ENCODE measurements around the gene S1PR5.
A peak's percentile ranks its signal among the peaks of the same experiment; 100 is the strongest.
"Not testable (repeated sequence)": the region's sequence is repeated elsewhere in the genome, so short reads cannot be mapped to it uniquely, and the experiment has no call there.

S1PR5 gene

DNA sequence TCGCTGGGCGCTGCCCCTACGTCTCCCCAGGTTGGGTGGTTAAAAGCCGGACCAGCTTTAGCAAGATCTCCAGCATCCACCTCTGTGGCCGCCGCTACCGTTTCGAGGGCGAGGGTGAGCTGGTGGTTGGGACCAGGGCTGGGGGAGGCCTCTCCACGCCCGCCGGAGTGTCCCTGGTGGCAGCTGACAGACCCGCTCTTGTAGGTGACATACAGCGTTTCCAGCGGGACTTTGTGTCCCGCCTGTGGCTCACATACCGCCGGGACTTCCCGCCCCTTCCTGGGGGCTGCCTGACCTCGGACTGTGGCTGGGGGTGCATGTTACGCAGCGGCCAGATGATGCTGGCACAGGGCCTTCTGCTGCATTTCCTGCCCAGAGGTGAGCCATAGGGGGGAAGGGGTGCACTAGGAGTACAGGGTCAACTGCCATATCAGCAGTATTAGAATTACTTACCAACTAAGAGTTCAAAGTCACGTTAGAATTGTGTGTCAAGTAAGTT is 27.6 kb upstream of the S1PR5 start:
- DNase-seq = peak in 1 of 56 donors; percentile 29

- peak in 3 of 56 donors; percentile 5 to 39 (median 19) for DNase-seq
These were observed 27.1 kb upstream of the S1PR5 start for GRCh38 chr19:10544242-10544752.

DNA sequence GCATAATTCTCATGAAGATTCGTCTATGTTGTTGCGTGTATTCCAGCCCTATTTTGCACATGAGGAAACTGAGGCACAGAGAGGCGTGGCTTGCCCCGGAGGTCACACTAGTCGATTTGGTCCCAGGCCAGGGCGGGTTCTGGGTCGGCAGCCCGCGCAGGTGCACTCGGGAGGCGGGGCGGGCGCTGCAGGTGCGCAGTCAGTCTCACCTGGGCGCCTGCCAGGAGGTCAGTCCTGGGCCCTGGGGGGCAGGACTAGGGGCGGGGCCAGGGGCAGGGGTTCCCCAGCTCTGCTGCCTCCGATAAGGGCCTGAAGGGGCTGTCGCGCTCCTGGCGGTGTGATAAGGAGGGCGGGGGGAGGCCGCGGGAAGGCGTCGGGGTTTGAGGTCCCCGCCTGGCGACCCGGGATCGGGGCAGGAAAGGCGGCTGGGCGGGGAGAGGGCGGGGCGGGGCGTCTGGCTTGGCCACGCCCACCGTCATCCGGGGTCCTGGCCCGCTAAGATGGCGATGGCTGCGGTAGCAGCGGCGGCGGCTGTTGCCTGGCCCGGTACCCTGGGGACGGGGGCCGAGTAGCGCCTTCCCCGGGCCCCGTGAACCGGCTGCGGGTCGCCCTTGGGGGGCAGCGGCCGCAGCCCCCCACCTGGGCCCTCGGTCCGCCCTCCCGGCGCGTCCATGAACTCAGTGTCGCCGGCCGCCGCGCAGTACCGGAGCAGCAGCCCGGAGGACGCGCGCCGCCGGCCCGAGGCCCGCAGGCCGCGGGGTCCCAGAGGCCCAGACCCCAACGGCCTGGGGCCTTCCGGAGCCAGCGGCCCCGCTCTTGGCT is 26.4 kb upstream of the S1PR5 start, which contains the start of gene ATG4D:
Gene ATG4D (plus strand): TSS at position 485 of the 822 bp plus-strand sequence. CDS start 187 bp downstream, at position 672.
- DNase-seq = peak in 51 of 56 donors; percentile 15 to 85 (median 62)

GRCh38 chr19:10543059-10543419 is 25.8 kb upstream of the S1PR5 start:
- DNase-seq = no peak

DNA sequence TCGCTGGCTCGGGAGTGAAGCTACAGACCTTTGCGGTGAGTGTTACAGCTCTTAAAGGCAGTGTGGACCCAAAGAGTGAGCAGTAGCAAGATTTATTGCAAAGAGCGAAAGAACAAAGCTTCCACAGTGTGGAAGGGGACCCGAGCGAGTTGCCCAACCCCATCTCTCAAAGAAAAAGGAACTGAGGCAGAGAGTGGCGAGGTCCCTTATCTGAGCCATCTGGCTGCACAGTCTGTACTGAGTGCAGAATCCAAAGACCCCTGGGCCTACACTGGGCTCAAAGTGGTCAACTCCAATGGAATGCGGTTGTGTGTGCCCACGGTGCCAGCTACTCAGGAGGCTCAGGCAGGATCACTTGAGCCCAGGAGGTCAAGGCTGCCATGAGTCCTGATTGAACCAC is 21.8 kb upstream of the S1PR5 start:
- DNase-seq = not testable (repeated sequence)

GRCh38 chr19:10538204-10538983 is 21.1 kb upstream of the S1PR5 start:
- DNase-seq = no peak

GRCh38 chr19:10537668-10538067 is 20.4 kb upstream of the S1PR5 start:
- no peak for DNase-seq

- no peak for DNase-seq
These were observed 18.4 kb upstream of the S1PR5 start for GRCh38 chr19:10535613-10536012.

GRCh38 chr19:10533646-10534386 is 16.6 kb upstream of the S1PR5 start:
- DNase-seq = no peak

DNA sequence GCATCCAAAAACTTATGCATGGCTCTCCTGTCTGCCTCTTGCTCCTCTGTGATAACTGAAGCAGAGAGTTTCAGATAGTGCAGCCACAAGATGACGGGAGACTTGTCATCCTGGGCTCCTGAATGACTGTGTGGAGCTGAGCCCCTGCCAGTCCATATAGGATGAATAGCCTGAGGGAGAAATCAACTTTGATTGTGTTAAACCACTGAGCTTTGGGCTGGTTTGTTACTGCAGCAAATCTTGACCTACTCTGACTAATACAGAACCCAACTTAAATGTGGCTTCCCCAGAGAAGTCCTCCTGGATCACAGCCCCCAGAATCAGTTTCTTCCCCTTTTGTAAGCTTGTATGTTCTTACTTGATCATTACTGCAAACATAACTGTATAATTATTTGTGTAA is 15.2 kb upstream of the S1PR5 start:
- DNase-seq = no peak

DNA sequence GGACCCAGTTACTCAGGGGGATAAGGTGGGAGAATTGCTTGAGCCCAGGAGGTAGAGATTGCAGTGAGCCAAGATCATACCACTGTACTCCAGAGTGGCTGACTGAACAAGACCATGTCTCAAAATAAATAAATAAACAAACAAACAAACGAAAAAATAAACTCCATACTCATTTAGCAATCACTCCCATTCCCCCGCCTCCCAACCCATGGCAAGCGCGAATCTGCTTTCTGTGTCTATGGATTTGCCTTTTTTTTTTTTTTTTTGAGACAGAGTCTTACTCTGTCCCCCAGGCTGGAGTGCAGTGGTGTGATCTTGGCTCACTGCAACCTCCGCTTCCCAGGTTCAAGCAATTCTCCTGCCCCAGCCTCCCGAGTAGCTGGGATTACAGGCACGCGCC is 9.6 kb upstream of the S1PR5 start:
- not testable (repeated sequence) for DNase-seq

DNA sequence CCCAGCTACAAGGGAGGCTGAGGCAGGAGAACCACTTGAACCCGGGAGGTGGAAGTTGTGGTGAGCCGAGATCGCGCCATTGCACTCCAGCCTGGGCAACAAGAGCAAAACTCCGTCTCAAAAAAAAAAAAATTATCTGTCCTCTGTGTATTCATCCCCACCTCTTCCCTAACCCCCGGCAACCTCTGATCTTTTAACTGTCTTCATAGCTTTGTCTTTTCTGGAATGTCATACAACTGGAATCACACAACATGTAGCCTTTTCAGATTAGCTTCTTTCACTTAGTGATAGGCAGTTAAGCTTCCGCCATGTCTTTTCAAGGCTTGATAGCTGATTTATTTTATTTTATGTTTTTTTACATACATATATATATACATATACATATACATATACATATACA is 8.4 kb upstream of the S1PR5 start:
- DNase-seq = no peak

DNA sequence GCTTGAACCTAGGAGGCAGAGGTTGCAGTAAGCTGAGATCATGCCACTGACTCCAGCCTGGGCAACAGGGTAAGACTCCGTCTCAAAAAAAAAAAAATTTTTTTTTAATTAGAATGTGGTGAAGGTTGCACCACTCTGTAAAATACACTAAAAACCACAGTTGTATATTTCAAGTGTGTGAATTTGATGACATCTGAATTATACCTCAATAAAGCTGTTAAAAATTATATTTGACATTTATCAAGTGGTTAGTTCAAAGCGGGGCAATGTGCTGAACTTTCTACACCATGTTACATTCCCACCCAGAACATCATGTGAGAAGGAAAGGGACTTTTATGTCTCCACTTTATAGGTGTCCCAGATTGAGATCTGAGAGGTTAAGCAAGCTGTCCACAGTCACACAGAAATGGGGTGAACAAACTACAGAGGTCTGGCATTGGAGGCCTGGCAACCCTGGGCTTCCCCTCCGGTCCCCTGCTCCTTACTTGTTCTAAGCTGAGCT is 5.9 kb upstream of the S1PR5 start:
- DNase-seq = no peak

DNA sequence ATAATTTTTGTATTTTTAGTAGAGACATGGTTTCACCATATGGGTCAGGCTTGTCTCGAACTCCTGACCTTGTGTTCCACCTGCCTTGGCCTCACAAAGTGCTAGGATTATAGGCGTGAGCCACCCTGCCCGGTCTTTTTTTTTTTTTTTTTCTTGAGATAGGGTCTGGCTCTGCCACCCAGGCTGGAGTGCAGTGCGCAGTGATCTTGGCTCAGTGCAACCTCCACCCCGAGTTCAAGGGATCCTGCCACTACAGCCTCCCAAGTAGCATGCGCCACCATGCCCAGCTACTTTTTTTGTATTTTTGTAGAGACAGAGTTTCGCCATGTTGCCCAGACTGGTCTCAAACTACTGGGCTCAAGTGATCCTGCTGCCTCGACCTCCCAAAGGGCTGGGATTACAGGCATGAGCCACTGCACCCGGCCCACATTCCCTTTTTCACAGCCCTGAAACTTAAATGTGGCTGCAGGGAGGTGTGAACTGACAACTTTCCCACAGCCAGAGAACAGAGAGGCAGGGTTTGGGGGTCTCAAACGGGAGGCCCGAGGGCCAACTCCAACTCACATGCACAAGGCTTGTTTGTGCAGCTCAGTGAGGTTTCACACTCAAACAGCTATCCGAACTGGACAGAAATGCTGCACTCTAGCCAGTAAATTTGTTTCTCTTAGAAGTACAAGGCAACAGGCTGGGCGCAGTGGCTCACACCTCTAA is 4.4 kb upstream of the S1PR5 start:
- DNase-seq = no peak

GRCh38 chr19:10520652-10521318 is 3.5 kb upstream of the S1PR5 start:
- DNase-seq = no peak

DNA sequence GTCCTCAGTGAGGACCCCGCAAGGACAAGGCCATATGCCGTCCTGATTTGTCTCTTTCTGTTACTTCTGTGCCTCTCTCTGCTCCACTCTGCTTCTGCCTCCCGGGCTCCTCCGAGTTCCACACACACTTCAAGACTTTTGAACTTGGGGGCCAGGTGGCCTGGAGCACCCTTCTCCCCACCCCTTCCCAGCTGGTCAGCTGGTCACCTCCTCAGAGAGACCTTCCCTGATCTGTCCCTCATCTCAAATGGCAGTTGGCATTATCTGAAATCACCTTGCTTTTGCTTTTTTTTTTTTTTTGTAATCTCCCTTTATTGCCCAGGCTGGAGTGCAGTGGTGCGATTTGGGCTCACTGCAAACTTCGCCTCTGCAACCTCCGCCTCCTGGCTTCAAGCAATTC is 2.2 kb upstream of the S1PR5 start:
- DNase-seq = no peak

- peak in 16 of 56 donors; percentile 11 to 58 (median 29) for DNase-seq
These were observed 1.5 kb upstream of the S1PR5 start for GRCh38 chr19:10518444-10519361.

DNA sequence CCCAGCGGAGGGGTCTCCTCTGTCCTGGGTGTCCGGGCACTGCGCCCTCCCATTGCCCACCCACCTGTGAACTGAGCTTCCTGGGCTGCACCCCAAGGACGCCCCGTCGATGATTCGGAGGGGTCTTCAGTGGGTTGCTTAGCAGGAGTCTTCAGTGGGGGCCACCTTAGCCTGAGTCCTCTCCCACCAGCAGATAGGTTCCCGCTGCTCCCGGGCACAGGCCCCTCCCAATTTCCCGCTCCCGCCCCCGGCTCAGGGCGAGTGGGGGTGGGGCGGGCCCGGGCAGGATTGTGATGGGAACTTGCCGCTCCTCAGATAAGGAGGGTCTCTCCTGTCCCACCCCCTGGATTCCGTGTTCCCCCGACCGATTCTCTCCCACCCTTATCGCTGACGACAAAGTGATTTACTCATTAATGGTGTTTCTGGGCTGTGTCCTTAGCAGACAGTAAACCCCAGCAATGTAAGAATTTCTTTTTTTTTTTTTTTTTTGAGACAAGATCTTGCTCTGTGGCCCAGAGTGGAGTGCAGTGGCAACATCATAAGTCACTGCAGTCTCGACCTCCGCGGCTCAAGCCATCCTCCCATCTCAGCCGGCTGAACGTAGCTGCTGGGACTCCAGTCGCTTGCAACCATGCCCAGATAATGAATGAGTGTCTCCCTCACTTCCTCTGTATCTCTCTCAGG is 655 bp upstream of the S1PR5 start:
- DNase-seq = peak in 37 of 56 donors; percentile 30 to 86 (median 63)

Data from amygdala (tissue), 56 donors.